CD4-positive, alpha-beta T cell treated with Interferon alpha-2 for 1 hour (primary cell): ENCODE measurements around the gene CR1.
"Not testable (repeated sequence)": the region's sequence is repeated elsewhere in the genome, so short reads cannot be mapped to it uniquely, and the experiment has no call there.

ENCODE experiments used
- DNase-seq, 2 donors: peaks; one replicate each; pipeline ENCODE4 v3.0.0-alpha.2; 2020 to 2022

Gene CR1

GRCh38 chr1:207495801-207496792 lies at the start of gene CR1:
Gene CR1 (plus strand): TSS chr1:207496157. CDS start chr1:207496268, 111 bp downstream.
- DNase-seq, result peak; percentile 31 to 48

- no peak for DNase-seq
Measured at GRCh38 chr1:207453710-207454045, 42.3 kb upstream of the CR1 start.

GRCh38 chr1:207454046-207454964 lies 41.7 kb upstream of the CR1 start, which contains the start of gene CR2:
Gene CR2 (plus strand): TSS chr1:207454328. CDS start chr1:207454419, 91 bp downstream.
- DNase-seq, result peak; percentile 47 to 69

GRCh38 chr1:207455183-207455754 lies 40.7 kb upstream of the CR1 start:
- DNase-seq, result no peak

- no peak for DNase-seq
Measured at GRCh38 chr1:207458414-207458813, 37.5 kb upstream of the CR1 start.

- DNase-seq, result peak; percentile 18 to 57
Measured at GRCh38 chr1:207459008-207459407, 36.9 kb upstream of the CR1 start.

GRCh38 chr1:207461649-207462048 lies 34.3 kb upstream of the CR1 start:
- DNase-seq, result no peak

GRCh38 chr1:207462535-207462934 lies 33.4 kb upstream of the CR1 start:
- no peak for DNase-seq

- DNase-seq, result no peak
Measured at GRCh38 chr1:207463021-207463420, 32.9 kb upstream of the CR1 start.

GRCh38 chr1:207463571-207463970 lies 32.4 kb upstream of the CR1 start:
- no peak for DNase-seq

- peak; percentile 5 to 23 for DNase-seq
Measured at GRCh38 chr1:207470927-207471326, 25.0 kb upstream of the CR1 start.

- no peak for DNase-seq
Measured at GRCh38 chr1:207474210-207474609, 21.7 kb upstream of the CR1 start.

- no peak for DNase-seq
Measured at GRCh38 chr1:207486198-207486597, 9.8 kb upstream of the CR1 start.

GRCh38 chr1:207487636-207488035 lies 8.3 kb upstream of the CR1 start:
- DNase-seq, result no peak

- DNase-seq, result no peak
Measured at GRCh38 chr1:207493212-207493611, 2.7 kb upstream of the CR1 start.

GRCh38 chr1:207494171-207494570 lies 1.8 kb upstream of the CR1 start:
- no peak for DNase-seq

GRCh38 chr1:207495281-207495680 lies 676 bp upstream of the CR1 start:
- not testable (repeated sequence) for DNase-seq

GRCh38 chr1:207497941-207498340 lies 2.0 kb downstream of the CR1 start:
- DNase-seq, result peak in 1 of 2 donors; percentile 18

- DNase-seq, result peak; percentile 74 to 75
Measured at GRCh38 chr1:207499573-207499972, 3.6 kb downstream of the CR1 start.

- no peak for DNase-seq
Measured at GRCh38 chr1:207500306-207500705, 4.3 kb downstream of the CR1 start.

- no peak for DNase-seq
Measured at GRCh38 chr1:207501071-207501470, 5.1 kb downstream of the CR1 start.

- no peak for DNase-seq
Measured at GRCh38 chr1:207502726-207503125, 6.8 kb downstream of the CR1 start.

GRCh38 chr1:207503950-207504349 lies 8.0 kb downstream of the CR1 start:
- no peak for DNase-seq
